Small intestine (tissue), 16 donors: ENCODE measurements around the gene PHF5A. TPM values are rescaled to one million over a fixed set of nuclear protein-coding genes. Genes with fewer than 3 reads are reported as not detected.

Experiments
- DNase-seq, 2 donors: peaks; one replicate each; pipeline versions ENCODE4 v3.0.0 to v3.0.0-alpha.2; 2013
- FAIRE-seq: peaks from 2 replicates; lab custom pipeline; 2012; peaks lifted over from hg19 to GRCh38; lab: Jason Lieb, UNC
- H3K27ac ChIP-seq, 3 donors: one replicate each; pipeline ENCODE4 v1.5.1; 2013; ENCODE audit warnings: low read length in 2 of 3, mild to moderate bottlenecking in 2 of 3, control low read depth in 1 of 3, inconsistent platforms in 1 of 3, low read depth in 1 of 3, moderate library complexity in 1 of 3
- H3K27me3 ChIP-seq, 3 donors: one replicate each; pipeline ENCODE4 v1.6.1; 2013; ENCODE audit warnings: low read length in 3 of 3, inconsistent platforms in 1 of 3; ENCODE audit not compliant: control insufficient read depth in 3 of 3, insufficient read depth in 3 of 3
- H3K36me3 ChIP-seq, 3 donors: one replicate each; pipeline ENCODE4 v1.6.1; 2013; ENCODE audit warnings: low read length in 3 of 3, inconsistent platforms in 1 of 3, low read depth in 1 of 3, mild to moderate bottlenecking in 1 of 3, moderate library complexity in 1 of 3; ENCODE audit not compliant: control insufficient read depth in 3 of 3, insufficient read depth in 2 of 3
- H3K4me1 ChIP-seq, 3 donors: one replicate each; pipeline ENCODE4 v1.6.1; 2013; ENCODE audit warnings: low read length in 2 of 3, inconsistent platforms in 1 of 3, low read depth in 1 of 3, mild to moderate bottlenecking in 1 of 3, moderate library complexity in 1 of 3; ENCODE audit not compliant: control insufficient read depth in 3 of 3, insufficient read depth in 2 of 3
- H3K4me3 ChIP-seq, 3 donors: one replicate each; pipeline ENCODE4 v1.5.1; 2013; ENCODE audit warnings: low read length in 3 of 3, control low read depth in 1 of 3, inconsistent platforms in 1 of 3, low read depth in 1 of 3, mild to moderate bottlenecking in 1 of 3, moderate library complexity in 1 of 3
- H3K9me3 ChIP-seq, 2 donors: one replicate each; pipeline ENCODE4 v1.6.1; 2013; ENCODE audit warnings: low read depth in 1 of 2, low read length in 1 of 2; ENCODE audit not compliant: control insufficient read depth in 2 of 2, insufficient read depth in 1 of 2
- WGBS, 3 donors: extraction: QIAGEN DNeasy Blood & Tissue Kit; methylation state at CpG; one replicate each; pipeline ENCODE4 v1.1.7; 2013; 5-methylcytosine and 5-hydroxymethylcytosine counted together
- long read RNA-seq, 10 donors: transcript quantifications; one replicate each; lab custom pipeline, GENCODE V29; 2026
- polyA plus RNA-seq, 4 donors: library from polyadenylated mRNA; stranded (reverse) in 3 of 4; unstranded in 1 of 4; fragments of 200-250 nt in 3 of 4; fragments of 120-200 nt in 1 of 4; gene quantifications; one replicate each; pipeline versions ENCODE4 v1.2.1 to v1.2.3, GENCODE V29; 2013
- donor health status: healthy with polysubstance abuse.
- donor health status: control.
- donor health status: control.
- donor health status: Bipolar disorder and iron deficiency.
- donor health status: healthy.

Gene PHF5A, protein sequence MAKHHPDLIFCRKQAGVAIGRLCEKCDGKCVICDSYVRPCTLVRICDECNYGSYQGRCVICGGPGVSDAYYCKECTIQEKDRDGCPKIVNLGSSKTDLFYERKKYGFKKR
- polyA plus RNA-seq = 10 to 100 TPM; 39.6 to 62.7 (median 55.3) TPM
- long read RNA-seq, donor 1, transcript PHF5A-201 (4 exons, 1,086 nt) = major isoform, 63 of 63 reads
- long read RNA-seq, donor 1, partial matches to known transcripts = 0 of 63 reads
- long read RNA-seq, donor 1, other reads (novel, unspliced or antisense) = 0 of 63 reads
- long read RNA-seq, donor 2, transcript PHF5A-201 (4 exons, 1,086 nt) = major isoform, 12 of 12 reads
- long read RNA-seq, donor 2, partial matches to known transcripts = 0 of 12 reads
- long read RNA-seq, donor 2, other reads (novel, unspliced or antisense) = 0 of 12 reads
- long read RNA-seq, donor 3, transcript PHF5A-201 (4 exons, 1,086 nt) = major isoform, 20 of 152 reads
- long read RNA-seq, donor 3, partial matches to known transcripts = 132 of 152 reads
- long read RNA-seq, donor 3, other reads (novel, unspliced or antisense) = 0 of 152 reads
- long read RNA-seq, donor 4, partial matches to known transcripts = 0 of 3 reads
- long read RNA-seq, donor 4, other reads (novel, unspliced or antisense) = 0 of 3 reads
- long read RNA-seq, donor 5, transcript PHF5A-201 (4 exons, 1,086 nt) = major isoform, 7 of 7 reads
- long read RNA-seq, donor 5, partial matches to known transcripts = 0 of 7 reads
- long read RNA-seq, donor 5, other reads (novel, unspliced or antisense) = 0 of 7 reads
- long read RNA-seq, donor 6, transcript PHF5A-201 (4 exons, 1,086 nt) = major isoform, 22 of 22 reads
- long read RNA-seq, donor 6, partial matches to known transcripts = 0 of 22 reads
- long read RNA-seq, donor 6, other reads (novel, unspliced or antisense) = 0 of 22 reads
- long read RNA-seq, donor 7, transcript PHF5A-201 (4 exons, 1,086 nt) = major isoform, 39 of 46 reads
- long read RNA-seq, donor 7, partial matches to known transcripts = 6 of 46 reads
- long read RNA-seq, donor 7, other reads (novel, unspliced or antisense) = 0 of 46 reads
- long read RNA-seq, donor 8, partial matches to known transcripts = 0 of 1 reads
- long read RNA-seq, donor 8, other reads (novel, unspliced or antisense) = 0 of 1 reads
- long read RNA-seq, donor 9, transcript PHF5A-201 (4 exons, 1,086 nt) = major isoform, 7 of 7 reads
- long read RNA-seq, donor 9, partial matches to known transcripts = 0 of 7 reads
- long read RNA-seq, donor 9, other reads (novel, unspliced or antisense) = 0 of 7 reads
- long read RNA-seq, donor 10, transcript PHF5A-201 (4 exons, 1,086 nt) = major isoform, 36 of 36 reads
- long read RNA-seq, donor 10, partial matches to known transcripts = 0 of 36 reads
- long read RNA-seq, donor 10, other reads (novel, unspliced or antisense) = 0 of 36 reads

DNA sequence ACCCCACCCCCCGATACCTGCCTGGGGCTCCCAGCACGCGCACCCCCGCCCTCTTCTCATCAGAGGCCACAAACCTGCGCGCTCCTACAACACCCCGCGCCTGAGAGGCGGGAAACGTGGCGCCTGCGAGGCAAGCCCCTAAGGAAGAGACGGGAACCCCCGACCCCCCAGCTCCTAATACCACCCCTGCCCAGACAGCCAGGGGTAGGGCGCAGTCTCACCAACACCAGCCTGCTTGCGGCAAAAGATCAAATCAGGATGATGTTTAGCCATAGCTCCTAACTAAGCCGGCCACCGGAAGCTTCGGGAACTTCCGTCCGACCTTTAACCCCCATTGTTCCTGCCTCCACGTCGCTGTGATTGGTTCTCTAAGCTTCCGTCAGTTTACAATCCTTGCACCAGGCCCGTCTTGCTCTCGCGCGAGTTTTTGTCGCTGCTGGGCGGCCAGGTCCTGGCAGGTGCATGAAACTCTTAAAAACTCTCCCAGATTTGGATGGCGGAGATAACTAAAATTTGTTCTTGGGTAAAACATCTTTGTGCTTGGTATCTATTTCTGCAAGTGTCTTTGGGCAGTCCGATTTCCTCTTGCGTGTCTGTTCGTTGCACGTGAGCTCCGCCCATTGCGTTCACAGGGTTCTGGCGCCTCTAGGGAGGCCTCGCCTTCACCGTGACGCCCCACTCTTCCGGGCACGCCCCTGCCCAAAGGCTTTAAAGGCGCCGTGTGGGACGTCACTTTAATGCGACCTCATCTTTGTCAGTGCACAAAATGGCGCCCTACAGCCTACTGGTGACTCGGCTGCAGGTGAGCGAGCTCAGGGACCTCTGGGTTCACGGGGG is at the start of gene PHF5A, which contains the start of gene ACO2:
Gene PHF5A, minus strand, starts transcription at position 312 of the 837 bp plus-strand sequence. Its CDS starts 39 bp downstream, at position 273.
Gene ACO2, plus strand, starts transcription at position 737 of the 837 bp plus-strand sequence. Its CDS starts 30 bp downstream, at position 767.
- WGBS, 3 donors = 0 to 1% (median 0%) methylated on average over 51 of the region's 51 CpGs
- peaks cover 4 to 39% (median 9%) of the 10 kb centered on the region in 3 donors for H3K4me1 ChIP-seq

DNA sequence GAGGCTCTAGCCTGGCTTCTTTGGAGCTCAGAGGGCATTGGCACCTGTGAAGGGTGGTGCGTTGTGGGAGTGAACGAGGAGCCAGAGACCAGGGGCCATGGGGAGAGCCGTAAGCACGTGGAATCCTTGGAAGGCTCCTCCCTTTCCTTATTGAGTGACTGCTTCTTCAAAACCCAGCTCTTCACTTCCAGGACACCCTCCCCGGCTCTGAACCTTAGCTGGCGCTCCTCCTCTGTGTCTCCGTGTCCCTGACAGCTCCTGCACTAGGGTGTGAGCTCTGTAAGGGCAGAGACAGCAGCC is 49.5 kb upstream of the PHF5A start:
- H3K36me3 ChIP-seq = peaks cover 15 to 96% (median 27%) of the 10 kb centered on the region in 3 donors
- WGBS, 3 donors = 73 to 79% (median 78%) methylated on average over 7 of the region's 7 CpGs
- no peak overlapping the region for H3K27ac ChIP-seq
- no peak for FAIRE-seq
- H3K4me3 ChIP-seq = no peak overlapping the region
- H3K27me3 ChIP-seq = no peaks in the 10 kb centered on the region
- no peaks in the 10 kb centered on the region for H3K9me3 ChIP-seq
- no peak for DNase-seq
- H3K4me1 ChIP-seq = peaks cover 0 to 3% (median 0%) of the 10 kb centered on the region in 3 donors

More for the DNA sequence above, at the start of gene PHF5A, which contains the start of gene ACO2:
- peaks cover 9 to 36% (median 10%) of the 10 kb centered on the region in 3 donors for H3K36me3 ChIP-seq
- H3K4me3 ChIP-seq = peak within 1 kb of the TSS; percentile 75 to 90 (median 86)
- peak; percentile 99 to 100 for DNase-seq
- no peaks in the 10 kb centered on the region for H3K27me3 ChIP-seq
- FAIRE-seq = no peak
- H3K9me3 ChIP-seq = no peaks in the 10 kb centered on the region
- peak within 1 kb of the TSS; percentile 96 to 99 (median 98) for H3K27ac ChIP-seq

DNA sequence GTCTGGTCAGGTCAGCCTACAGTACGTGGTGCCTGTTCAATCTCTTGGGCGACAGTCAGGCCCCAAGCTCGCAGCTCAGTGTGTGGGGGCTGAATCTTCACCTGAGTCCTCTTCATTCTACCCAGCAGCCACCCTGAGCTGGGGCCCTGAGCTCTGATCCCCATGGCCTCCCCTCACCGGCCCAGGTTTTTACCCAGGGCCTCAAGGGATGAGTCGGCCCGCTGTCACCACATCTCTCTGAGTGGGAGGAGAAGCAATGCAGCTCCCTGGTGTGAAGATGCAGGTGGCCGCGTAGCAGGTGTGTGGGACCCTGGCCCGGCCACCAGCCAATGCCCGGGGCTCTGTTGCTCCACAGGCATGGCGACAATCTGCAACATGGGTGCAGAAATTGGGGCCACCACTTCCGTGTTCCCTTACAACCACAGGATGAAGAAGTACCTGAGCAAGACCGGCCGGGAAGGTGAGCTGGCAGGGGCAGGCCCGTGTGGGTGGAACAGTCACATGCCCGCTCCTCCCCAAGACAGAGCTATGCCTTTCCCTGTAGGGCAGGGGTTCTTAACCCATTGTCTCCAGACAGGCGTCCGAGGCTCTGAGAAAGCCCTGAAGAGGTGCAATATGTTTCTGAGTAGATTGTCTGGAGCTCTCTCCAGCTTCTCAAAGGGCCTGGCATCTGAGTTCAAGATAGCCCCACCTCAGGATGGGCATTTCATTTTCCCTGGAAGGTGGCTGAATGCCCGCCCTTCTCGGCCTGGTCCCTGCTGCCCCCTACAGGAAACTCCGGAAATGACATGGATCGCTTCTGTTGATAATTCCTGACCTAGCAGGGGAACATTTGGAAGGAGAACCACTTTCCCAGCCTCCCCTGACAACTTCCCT is 48.9 kb upstream of the PHF5A start:
- Histone ChIP-seq H3K27ac (peak overlapping the region in 1 of 3 donors; percentile 2), H3K4me1 (peaks cover 0 to 3% (median 0%) of the 10 kb centered on the region in 3 donors), H3K4me3 (no peak overlapping the region), H3K27me3 (no peaks in the 10 kb centered on the region), H3K36me3 (peaks cover 13 to 96% (median 29%) of the 10 kb centered on the region in 3 donors), H3K9me3 (no peaks in the 10 kb centered on the region)
- FAIRE-seq (no peak), DNase-seq (peak; percentile 64 to 78)
- WGBS, 3 donors = 61 to 67% (median 66%) methylated on average over 22 of the region's 22 CpGs

DNA sequence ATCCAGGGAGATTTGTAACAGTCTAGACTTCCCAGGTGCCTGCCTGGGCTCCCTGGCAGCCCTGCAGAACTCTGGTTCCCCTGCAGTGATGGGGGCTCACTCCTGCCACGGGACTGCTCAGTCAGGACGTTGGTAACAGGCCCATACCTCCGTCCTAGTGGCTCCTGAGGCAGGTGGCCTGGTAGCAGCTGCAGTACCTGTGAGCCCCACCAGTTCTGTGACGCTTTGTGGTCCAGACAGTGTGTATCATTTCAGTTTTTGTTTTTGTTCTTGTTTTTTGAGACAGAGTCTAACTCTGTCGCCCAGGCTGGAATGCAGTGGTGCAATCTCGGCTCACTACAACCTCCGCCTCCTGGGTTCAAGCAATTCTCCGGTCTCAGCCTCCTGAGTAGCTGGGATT is 48.0 kb upstream of the PHF5A start:
- H3K27me3 ChIP-seq = no peaks in the 10 kb centered on the region
- peaks cover 16 to 95% (median 32%) of the 10 kb centered on the region in 3 donors for H3K36me3 ChIP-seq
- no peak overlapping the region for H3K27ac ChIP-seq
- 84 to 94% (median 90%) methylated on average over 8 of the region's 8 CpGs for WGBS, 3 donors
- no peak for DNase-seq
- no peak for FAIRE-seq
- no peak overlapping the region for H3K4me3 ChIP-seq
- peaks cover 0 to 3% (median 0%) of the 10 kb centered on the region in 3 donors for H3K4me1 ChIP-seq
- no peaks in the 10 kb centered on the region for H3K9me3 ChIP-seq

DNA sequence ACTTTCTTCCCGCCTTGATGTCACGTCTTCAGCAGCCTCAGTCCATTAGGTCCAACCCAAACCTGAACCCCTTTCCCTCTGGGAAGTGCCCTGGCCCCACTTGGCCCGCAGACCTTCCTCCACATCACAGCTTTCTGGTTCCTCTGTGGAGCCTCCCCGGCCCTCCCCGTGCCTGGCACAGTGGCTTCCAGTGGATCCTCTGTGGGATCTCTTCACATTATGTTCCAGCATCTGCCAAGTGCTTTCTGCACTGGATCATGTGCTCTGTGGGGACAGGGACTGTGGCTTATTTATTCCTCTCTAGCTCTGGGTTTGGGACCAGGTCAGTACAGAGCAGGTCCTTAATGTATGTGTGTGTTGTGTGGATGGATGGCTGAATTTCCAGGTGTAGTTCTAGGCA is 44.9 kb upstream of the PHF5A start:
- Histone ChIP-seq H3K4me1 (peaks cover 0 to 3% (median 0%) of the 10 kb centered on the region in 3 donors), H3K36me3 (peaks cover 22 to 97% (median 39%) of the 10 kb centered on the region in 3 donors), H3K27me3 (no peaks in the 10 kb centered on the region), H3K4me3 (no peak overlapping the region), H3K9me3 (no peaks in the 10 kb centered on the region), H3K27ac (no peak overlapping the region)
- DNase-seq (no peak), FAIRE-seq (no peak)
- 82 to 88% (median 82%) methylated on average over 5 of the region's 5 CpGs for WGBS, 3 donors

DNA sequence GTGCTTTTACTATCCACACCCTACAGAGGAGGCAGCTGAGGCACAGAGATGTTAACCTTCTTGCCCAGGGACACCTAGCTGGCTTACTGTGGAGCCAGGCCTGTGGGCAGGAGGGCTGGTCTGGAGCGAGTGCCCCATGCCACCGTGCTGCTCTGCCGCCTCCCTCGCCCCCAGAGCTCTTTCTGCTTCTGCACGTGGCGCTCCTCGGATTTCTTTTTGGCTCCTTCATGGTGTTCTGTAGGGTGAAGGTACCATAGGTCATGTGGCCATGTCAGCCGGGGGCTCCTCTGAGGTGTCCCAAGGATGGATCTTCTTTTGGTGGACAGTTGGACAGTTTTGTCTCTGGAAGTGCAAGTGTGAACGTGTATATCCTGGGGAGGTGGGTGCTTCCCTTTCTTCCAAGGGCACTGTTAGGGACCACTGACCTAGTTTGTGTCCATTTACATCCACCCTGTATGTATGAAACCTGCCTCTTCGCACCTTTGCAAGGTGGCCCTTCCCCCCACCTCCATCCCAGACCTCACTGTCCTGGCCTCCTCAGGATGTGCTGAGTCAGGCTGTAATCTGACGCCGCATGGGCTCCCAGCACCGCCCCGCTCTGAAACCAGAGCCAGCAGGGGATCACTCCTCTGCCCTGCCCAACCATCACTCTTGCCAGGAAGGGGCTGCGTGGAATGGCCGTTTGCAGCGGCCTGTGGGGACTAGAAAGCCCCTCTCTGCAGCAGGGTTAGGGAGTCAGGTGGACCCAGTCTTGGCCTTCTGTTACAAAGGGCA is 44.1 kb upstream of the PHF5A start:
- Histone ChIP-seq H3K9me3 (no peaks in the 10 kb centered on the region), H3K36me3 (peaks cover 22 to 97% (median 44%) of the 10 kb centered on the region in 3 donors), H3K27me3 (no peaks in the 10 kb centered on the region), H3K4me1 (peaks cover 0 to 3% (median 0%) of the 10 kb centered on the region in 3 donors), H3K4me3 (no peak overlapping the region), H3K27ac (no peak overlapping the region)
- WGBS, 3 donors = 77 to 88% (median 86%) methylated on average over 17 of the region's 17 CpGs
- FAIRE-seq = no peak
- DNase-seq = no peak
